H1 (cell line): ENCODE measurements around the gene CLINT1. TPM values are rescaled to one million over a fixed set of nuclear protein-coding genes. Genes with fewer than 3 reads are reported as not detected.

ENCODE experiments used
- CTCF ChIA-PET: fragments of 300-600 bp; sonication (Branson Sonifier 250); formaldehyde crosslinking; loops from one replicate; lab custom pipeline; 2021; ENCODE audit not compliant: partially characterized antibody; lab: Charles Lee
- POLR2A ChIA-PET: fragments of 300-600 bp; sonication (Branson Sonifier 250); formaldehyde crosslinking; loops from one replicate; lab custom pipeline; 2021; ENCODE audit warnings: inconsistent platforms; ENCODE audit not compliant: partially characterized antibody; lab: Charles Lee
- DNase-seq, 2 experiments: peaks; one replicate each; pipeline versions ENCODE4 v3.0.0 to v3.0.0-alpha.2; 2010 to 2022; ENCODE audit warnings: low spot score in 2 of 2, low read depth in 1 of 2, mixed read lengths in 1 of 2
- FAIRE-seq: peaks from 2 replicates; lab custom pipeline; 2011; peaks lifted over from hg19 to GRCh38; lab: Jason Lieb, UNC
- H2AFZ ChIP-seq: 2 replicates; pipeline ENCODE4 v1.8.1; 2012; ENCODE audit warnings: low read length, inconsistent platforms
- H2AK5ac ChIP-seq: 2 replicates; pipeline ENCODE4 v1.6.1; 2013; ENCODE audit warnings: low read depth, low read length
- H2BK120ac ChIP-seq: replicated peaks from 2 replicates; pipeline ENCODE3; 2013; ENCODE audit warnings: low read depth, low read length, inconsistent platforms
- H2BK12ac ChIP-seq: 2 replicates; pipeline ENCODE4 v1.6.1; 2013; ENCODE audit warnings: low read depth, low read length
- H2BK15ac ChIP-seq: 2 replicates; pipeline ENCODE4 v1.6.1; 2013; ENCODE audit warnings: low read length
- H2BK20ac ChIP-seq: 2 replicates; pipeline ENCODE4 v1.6.1; 2013; ENCODE audit warnings: low read length
- H2BK5ac ChIP-seq: 2 replicates; pipeline ENCODE4 v1.6.1; 2013; ENCODE audit warnings: low read depth, low read length
- H3K14ac ChIP-seq: 2 replicates; pipeline ENCODE4 v1.6.1; 2013; ENCODE audit warnings: inconsistent platforms; ENCODE audit not compliant: insufficient read length
- H3K18ac ChIP-seq: 2 replicates; pipeline ENCODE4 v1.6.1; 2013; ENCODE audit warnings: low read length; ENCODE audit errors: extremely low read depth
- H3K23ac ChIP-seq: 2 replicates; pipeline ENCODE4 v1.6.1; 2013; ENCODE audit warnings: inconsistent platforms; ENCODE audit not compliant: insufficient read length
- H3K23me2 ChIP-seq: 2 replicates; pipeline ENCODE4 v1.6.1; 2013; ENCODE audit warnings: low read depth, low read length
- H3K27ac ChIP-seq: 2 replicates; pipeline ENCODE4 v1.6.1; 2011; ENCODE audit warnings: low read depth, low read length, inconsistent platforms
- H3K27me3 ChIP-seq, 4 experiments: replicated peaks in 1 of 4; 1 replicate in 1 of 4; 2 replicates in 3 of 4; pipeline versions ENCODE4 v1.6.1 to v1.8.1; 2011 to 2013; ENCODE audit warnings: low read length in 3 of 4, mild to moderate bottlenecking in 3 of 4, inconsistent platforms in 2 of 4, mixed read lengths in 2 of 4, moderate library complexity in 1 of 4; ENCODE audit not compliant: control insufficient read depth in 3 of 4, insufficient read depth in 3 of 4; ENCODE audit errors: extremely low read depth in 1 of 4
- H3K36me3 ChIP-seq, 4 experiments: 2 replicates each; pipeline versions ENCODE4 v1.6.1 to v1.8.1; 2011 to 2013; ENCODE audit warnings: mild to moderate bottlenecking in 4 of 4, low read length in 3 of 4, moderate library complexity in 2 of 4, control low read depth in 1 of 4, inconsistent platforms in 1 of 4; ENCODE audit not compliant: insufficient read depth in 4 of 4, control insufficient read depth in 2 of 4
- H3K4ac ChIP-seq: replicated peaks from 2 replicates; pipeline ENCODE3; 2013; ENCODE audit warnings: low read length, low read depth, mixed read lengths, inconsistent platforms; ENCODE audit not compliant: insufficient read length
- H3K4me1 ChIP-seq, 4 experiments: replicated peaks in 1 of 4; 1 replicate in 1 of 4; 2 replicates in 3 of 4; pipeline versions ENCODE4 v1.6.1 to v1.8.1; 2011 to 2013; ENCODE audit warnings: low read length in 3 of 4, inconsistent platforms in 2 of 4, mixed read lengths in 1 of 4; ENCODE audit not compliant: insufficient read depth in 4 of 4, control insufficient read depth in 3 of 4
- H3K4me2 ChIP-seq, 2 experiments: 2 replicates each; pipeline versions ENCODE4 v1.6.1 to v1.8.1; 2011 to 2013; ENCODE audit warnings: low read depth in 2 of 2, low read length in 2 of 2, control low read depth in 1 of 2, inconsistent platforms in 1 of 2, mild to moderate bottlenecking in 1 of 2; ENCODE audit not compliant: insufficient read depth in 1 of 2
- H3K4me3 ChIP-seq, 4 experiments: fragments of 200-600, 300-600 bp in 1 of 4; sonication (generic), shearing (Covaris generic), sonication (Bioruptor Twin) in 1 of 4; 2 replicates each; pipeline versions ENCODE4 v1.5.1 to v1.8.1; 2011 to 2016; ENCODE audit warnings: low read length in 4 of 4, low read depth in 3 of 4, control low read depth in 2 of 4, inconsistent platforms in 2 of 4, mild to moderate bottlenecking in 2 of 4, mixed read lengths in 1 of 4, moderate library complexity in 1 of 4; ENCODE audit not compliant: insufficient read depth in 2 of 4; ENCODE audit errors: extremely low read depth in 1 of 4
- H3K56ac ChIP-seq: replicated peaks from 2 replicates; pipeline ENCODE3; 2013; ENCODE audit warnings: low read depth, mild to moderate bottlenecking, mixed read lengths, low read length, inconsistent platforms; ENCODE audit not compliant: insufficient read length
- H3K79me1 ChIP-seq: 2 replicates; pipeline ENCODE4 v1.6.1; 2013; ENCODE audit warnings: low read depth, low read length, control low read depth
- H3K79me2 ChIP-seq, 2 experiments: 2 replicates each; pipeline versions ENCODE4 v1.6.1 to v1.8.1; 2012 to 2013; ENCODE audit warnings: low read length in 2 of 2, mild to moderate bottlenecking in 2 of 2, inconsistent platforms in 1 of 2; ENCODE audit not compliant: insufficient read depth in 2 of 2, control insufficient read depth in 1 of 2
- H3K9ac ChIP-seq, 4 experiments: replicated peaks in 1 of 4; 1 replicate in 1 of 4; 2 replicates in 3 of 4; pipeline versions ENCODE4 v1.6.1 to v1.8.1; 2011 to 2013; ENCODE audit warnings: low read depth in 3 of 4, low read length in 3 of 4, control low read depth in 2 of 4, mild to moderate bottlenecking in 2 of 4, moderate library complexity in 2 of 4, inconsistent platforms in 1 of 4; ENCODE audit errors: extremely low read depth in 1 of 4
- H3K9me3 ChIP-seq, 2 experiments: 2 replicates each; pipeline versions ENCODE4 v1.6.1 to v1.8.1; 2012 to 2013; ENCODE audit warnings: mild to moderate bottlenecking in 2 of 2, moderate library complexity in 2 of 2, control low read depth in 1 of 2, inconsistent platforms in 1 of 2, low read depth in 1 of 2, low read length in 1 of 2, mixed read lengths in 1 of 2; ENCODE audit not compliant: insufficient read depth in 2 of 2
- H4K20me1 ChIP-seq, 2 experiments: replicated peaks in 1 of 2; 2 replicates each; pipeline versions ENCODE3 to v1.8.1; 2011 to 2013; ENCODE audit warnings: inconsistent platforms in 2 of 2, low read length in 2 of 2, mild to moderate bottlenecking in 1 of 2; ENCODE audit not compliant: insufficient read depth in 2 of 2, control insufficient read depth in 1 of 2
- H4K5ac ChIP-seq: 2 replicates; pipeline ENCODE4 v1.6.1; 2013; ENCODE audit warnings: low read length, low read depth, mixed read lengths, inconsistent platforms; ENCODE audit not compliant: insufficient read length
- H4K8ac ChIP-seq: 2 replicates; pipeline ENCODE4 v1.8.0; 2013; ENCODE audit warnings: mild to moderate bottlenecking, moderate library complexity, low read length, inconsistent platforms; ENCODE audit not compliant: insufficient read depth; ENCODE audit errors: extremely low read depth
- H4K91ac ChIP-seq: replicated peaks from 2 replicates; pipeline ENCODE3; 2013; ENCODE audit warnings: low read length, mixed read lengths, inconsistent platforms; ENCODE audit not compliant: insufficient read length
- BACH1 ChIP-seq: IDR thresholded peaks from 2 replicates; pipeline ENCODE4 v1.6.1; 2012; ENCODE audit warnings: low read length, improper control_type of control experiment
- CEBPB ChIP-seq: IDR thresholded peaks from 2 replicates; pipeline ENCODE4 v1.6.1; 2012; ENCODE audit warnings: low read depth, low read length
- CHD1 ChIP-seq: IDR thresholded peaks from 2 replicates; pipeline ENCODE4 v1.6.1; 2012; ENCODE audit warnings: low read depth, low read length, improper control_type of control experiment
- CTBP2 ChIP-seq: IDR thresholded peaks from 2 replicates; pipeline ENCODE4 v1.7.0; 2011; ENCODE audit warnings: borderline replicate concordance, mild to moderate bottlenecking, moderate library complexity, mixed read lengths, low read length; ENCODE audit not compliant: insufficient read depth, insufficient read length
- EZH2 ChIP-seq: fragments of 200-600 bp; sonication (generic); IDR thresholded peaks from 2 replicates; pipeline ENCODE4 v1.7.1; 2012; ENCODE audit warnings: low read depth, mild to moderate bottlenecking, moderate library complexity, low read length, inconsistent platforms; ENCODE audit not compliant: severe bottlenecking
- HDAC2 ChIP-seq, 2 experiments: fragments of 300-600 bp in 1 of 2; sonication (generic) in 1 of 2; IDR thresholded peaks; 2 replicates each; pipeline ENCODE4 v1.6.1; 2011 to 2012; ENCODE audit warnings: low read depth in 2 of 2, low read length in 2 of 2, mild to moderate bottlenecking in 2 of 2, moderate library complexity in 2 of 2, borderline replicate concordance in 1 of 2, inconsistent platforms in 1 of 2
- KDM5A ChIP-seq: fragments of 200-600 bp; IDR thresholded peaks from 2 replicates; pipeline ENCODE4 v1.7.1; 2012; ENCODE audit warnings: mild to moderate bottlenecking, low read length, inconsistent platforms, mixed read lengths
- NANOG ChIP-seq: IDR thresholded peaks from 2 replicates; pipeline ENCODE4 v1.6.1; 2011; ENCODE audit warnings: low read length, low read depth, mild to moderate bottlenecking, inconsistent platforms; ENCODE audit not compliant: insufficient read depth, poor library complexity, severe bottlenecking
- RAD21 ChIP-seq, 2 experiments: IDR thresholded peaks in 1 of 2; conservative IDR thresholded peaks in 1 of 2; 2 replicates each; pipeline ENCODE4 v1.6.1; 2011; ENCODE audit warnings: low read depth in 2 of 2, low read length in 2 of 2, improper control_type of control experiment in 1 of 2, inconsistent platforms in 1 of 2, mild to moderate bottlenecking in 1 of 2, moderate library complexity in 1 of 2
- RXRA ChIP-seq: IDR thresholded peaks from 2 replicates; pipeline ENCODE4 v1.6.1; 2011; ENCODE audit warnings: low read depth, mild to moderate bottlenecking, low read length, moderate library complexity; ENCODE audit not compliant: insufficient read depth
- SAP30 ChIP-seq: fragments of 300-600 bp; sonication (generic); IDR thresholded peaks from 2 replicates; pipeline ENCODE4 v1.7.1; 2012; ENCODE audit warnings: low read length, moderate library complexity, mild to moderate bottlenecking, inconsistent platforms; ENCODE audit not compliant: insufficient read depth, insufficient replicate concordance
- SP4 ChIP-seq: IDR thresholded peaks from 2 replicates; pipeline ENCODE4 v1.6.1; 2012; ENCODE audit warnings: low read length, inconsistent platforms
- TAF1 ChIP-seq: IDR thresholded peaks from 2 replicates; pipeline ENCODE4 v1.6.1; 2011; ENCODE audit warnings: mild to moderate bottlenecking, low read depth, low read length
- YY1 ChIP-seq: IDR thresholded peaks from 2 replicates; pipeline ENCODE4 v1.6.1; 2011; ENCODE audit warnings: low read depth, mild to moderate bottlenecking, low read length
- WGBS, 2 experiments: shearing (Covaris generic) in 1 of 2; methylation state at CpG; one replicate each; pipeline versions ENCODE4 v1.1.6 to v1.1.7; 2013 to 2015; ENCODE audit warnings: low lambda C conversion rate in 2 of 2, mixed read lengths in 2 of 2, inconsistent platforms in 1 of 2, low coverage in 1 of 2, missing lambda C conversion rate in 1 of 2; ENCODE audit not compliant: insufficient replicate concordance in 2 of 2, insufficient coverage in 1 of 2, insufficient read length in 1 of 2; ENCODE audit errors: extremely low coverage in 1 of 2, missing lambda C conversion rate in 1 of 2; 5-methylcytosine and 5-hydroxymethylcytosine counted together
- polyA plus RNA-seq, 7 experiments: library from polyadenylated mRNA; depleted of rRNA in 3 of 7; stranded (reverse) in 5 of 7; unstranded in 2 of 7; fragments of >200 nt in 5 of 7; fragments of 200-250 nt in 2 of 7; gene quantifications; 1 replicate in 5 of 7; 2 replicates in 1 of 7; 4 replicates in 1 of 7; pipeline versions ENCODE4 v1.2.1 to v1.2.3, GENCODE V29; 2011 to 2013; ENCODE audit warnings: missing spikeins in 2 of 7, mixed read lengths in 2 of 7
- total RNA-seq: library from RNA; stranded (reverse); fragmentation: NEBNext Ultra II Directional; extraction: Animal tissue kit (Norgen Biotek cat#: 25700); gene quantifications from 2 replicates; pipeline ENCODE4 v1.2.1, GENCODE V29; 2021

CLINT1 gene
- total and polyA plus RNA-seq, 2 of the 8 experiments (the other 6 are each of a cell fraction or from before 2014, with no cell fraction given) = 85.9 to 140 TPM

DNA sequence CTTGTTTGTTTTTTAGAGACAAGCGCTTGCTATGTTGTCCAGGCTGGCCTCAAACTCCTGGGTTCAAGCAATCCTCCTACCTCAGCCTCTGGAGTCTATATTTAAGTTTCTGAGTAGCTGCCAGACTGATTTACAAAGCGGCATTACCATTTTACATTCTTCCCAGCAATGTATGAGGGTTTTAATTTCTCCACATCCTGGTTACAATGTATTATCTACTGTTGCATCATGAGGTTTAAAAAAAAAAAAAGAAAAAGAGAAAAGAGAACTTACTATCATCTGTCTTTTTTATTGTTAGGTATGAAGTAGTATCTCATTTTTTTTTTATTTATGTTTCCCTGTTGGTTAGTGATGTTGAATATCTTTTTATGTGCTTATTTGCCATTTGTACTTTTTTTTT lies 18.9 kb upstream of the CLINT1 start:
- Histone ChIP-seq H3K23me2 (no peaks in the 10 kb centered on the region), H4K91ac (no peak overlapping the region), H2BK5ac (no peak overlapping the region), H3K27me3 (peaks cover 0 to 5% (median 4%) of the 10 kb centered on the region in 4 experiments; a peak in 3 of 7 replicates), H3K23ac (no peak overlapping the region), H2BK120ac (no peak overlapping the region), H3K27ac (no peak overlapping the region), H3K79me2 (no peaks in the 10 kb centered on the region), H3K18ac (no peak overlapping the region), H3K56ac (no peak overlapping the region), H2BK15ac (no peak overlapping the region), H3K9me3 (peaks cover 3% of the 10 kb centered on the region in 2 experiments; a peak in 1 of 4 replicates), H4K8ac (no peak overlapping the region), H3K4me3 (no peak overlapping the region), H3K14ac (no peak overlapping the region), H2AFZ (no peak overlapping the region), H2AK5ac (no peak overlapping the region), H3K79me1 (no peaks in the 10 kb centered on the region), H3K4me1 (peaks cover 0 to 7% (median 3%) of the 10 kb centered on the region in 4 experiments; a peak in 4 of 7 replicates), H3K36me3 (no peaks in the 10 kb centered on the region), H3K9ac (no peak overlapping the region), H2BK20ac (no peak overlapping the region), H3K4ac (no peak overlapping the region), H4K5ac (no peak overlapping the region), H3K4me2 (no peak overlapping the region), H2BK12ac (no peak overlapping the region), H4K20me1 (no peaks in the 10 kb centered on the region)
- DNase-seq = no peak
- no peak for FAIRE-seq
- 88% methylated on average over 2 of the region's 2 CpGs; no CpG with 5 or more reads in 1 of the 2 experiments for WGBS, 2 experiments
- TF ChIP-seq RXRA (no peak), SP4 (no peak), KDM5A (no peak), BACH1 (no peak), CEBPB (no peak), RAD21 (IDR thresholded peaks at IDR 0.05 in 1 of 2, conservative IDR thresholded peaks at IDR 0.05 in 1 of 2; ENCODE audit: low read depth in 2 of 2, low read length in 2 of 2) (no peak), CTBP2 (no peak), TAF1 (no peak), YY1 (no peak), SAP30 (no peak), CHD1 (no peak), NANOG (no peak), EZH2 (no peak), HDAC2 (IDR thresholded peaks at IDR 0.05; ENCODE audit: borderline replicate concordance in 1 of 2, low read depth in 2 of 2, low read length in 2 of 2) (no peak)
- ChIA-PET POLR2A (no interaction called here), CTCF (interaction anchor here (1.2 to 2.6 kb wide), 4 partner anchors 10 to 46 kb away, joined by 3 to 13 read pairs (median 4); no protein-coding TSS in a partner anchor)
